HG03558 (cell line): Measurements from ENCODE around the gene TTC33.

Source experiments
- ATAC-seq: cut with Tn5 transposase; IDR thresholded peaks from one replicate; pipeline ENCODE4 v1.9.1; 2021; ENCODE audit warnings: moderate number of reproducible peaks; ENCODE audit not compliant: unreplicated experiment; ENCODE audit errors: extremely low read depth

The TTC33 gene

DNA sequence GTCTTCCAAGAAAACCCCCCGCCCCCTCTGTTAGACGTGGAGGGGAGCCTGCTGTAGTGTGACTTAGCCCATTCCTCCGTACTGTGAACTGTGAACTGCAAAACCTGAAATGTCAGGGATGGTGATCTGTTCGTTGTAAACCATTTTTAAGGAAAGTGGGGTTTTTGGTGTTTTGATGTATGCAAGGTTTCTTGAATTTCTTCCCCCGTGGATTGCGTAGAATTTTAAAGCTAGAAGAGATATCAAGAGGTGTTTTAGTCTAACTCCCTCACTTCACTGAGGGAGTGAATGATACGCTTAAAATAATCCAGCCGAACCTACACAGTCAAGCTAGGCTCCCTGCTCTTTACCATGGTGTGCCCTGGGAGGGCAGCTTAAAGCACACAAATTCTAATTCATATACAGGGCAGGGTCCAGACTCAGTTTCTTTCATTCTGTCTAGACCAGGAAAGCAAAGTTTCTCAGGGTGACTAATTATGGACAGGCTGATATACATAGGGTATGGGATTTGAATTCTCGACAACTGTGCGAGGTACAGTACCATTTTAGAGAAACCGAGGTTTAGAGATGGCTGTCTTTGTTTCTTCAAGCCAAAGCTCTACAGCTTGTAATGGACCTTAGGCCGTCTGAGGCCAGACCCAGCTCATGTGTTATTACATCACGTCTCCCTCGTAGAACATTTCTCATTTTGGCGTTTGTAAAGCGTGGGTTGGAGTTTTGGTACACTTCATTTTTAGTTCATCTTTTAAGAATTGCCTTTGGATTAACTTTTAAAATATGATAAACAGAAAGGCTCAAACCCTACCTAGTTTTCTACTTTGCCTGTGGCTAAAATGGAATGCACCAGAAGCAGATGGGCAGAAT, 73.4 kb downstream of the TTC33 start:
- no peak for ATAC-seq

DNA sequence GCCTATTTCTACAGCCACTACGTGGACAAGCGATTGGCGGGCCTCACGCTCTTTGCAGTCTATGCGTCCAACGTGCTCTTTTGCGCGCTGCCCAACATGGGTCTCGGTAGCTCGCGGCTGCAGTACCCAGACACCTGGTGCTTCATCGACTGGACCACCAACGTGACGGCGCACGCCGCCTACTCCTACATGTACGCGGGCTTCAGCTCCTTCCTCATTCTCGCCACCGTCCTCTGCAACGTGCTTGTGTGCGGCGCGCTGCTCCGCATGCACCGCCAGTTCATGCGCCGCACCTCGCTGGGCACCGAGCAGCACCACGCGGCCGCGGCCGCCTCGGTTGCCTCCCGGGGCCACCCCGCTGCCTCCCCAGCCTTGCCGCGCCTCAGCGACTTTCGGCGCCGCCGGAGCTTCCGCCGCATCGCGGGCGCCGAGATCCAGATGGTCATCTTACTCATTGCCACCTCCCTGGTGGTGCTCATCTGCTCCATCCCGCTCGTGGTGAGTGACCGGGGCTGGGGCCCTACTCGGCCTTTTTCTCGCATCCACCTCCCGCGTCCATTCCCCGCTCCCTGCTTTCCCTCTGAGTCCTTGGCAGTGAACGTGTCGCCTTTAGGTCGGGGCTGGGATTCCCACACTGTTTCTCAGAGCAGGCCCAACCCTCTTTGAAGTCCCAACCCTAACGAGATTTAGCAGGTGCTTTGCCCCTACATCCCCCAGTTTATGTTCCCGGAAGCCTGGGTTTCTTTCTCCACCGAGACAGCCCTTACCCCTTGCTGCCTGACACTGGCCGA, 74.2 kb downstream of the TTC33 start:
- no peak for ATAC-seq

DNA sequence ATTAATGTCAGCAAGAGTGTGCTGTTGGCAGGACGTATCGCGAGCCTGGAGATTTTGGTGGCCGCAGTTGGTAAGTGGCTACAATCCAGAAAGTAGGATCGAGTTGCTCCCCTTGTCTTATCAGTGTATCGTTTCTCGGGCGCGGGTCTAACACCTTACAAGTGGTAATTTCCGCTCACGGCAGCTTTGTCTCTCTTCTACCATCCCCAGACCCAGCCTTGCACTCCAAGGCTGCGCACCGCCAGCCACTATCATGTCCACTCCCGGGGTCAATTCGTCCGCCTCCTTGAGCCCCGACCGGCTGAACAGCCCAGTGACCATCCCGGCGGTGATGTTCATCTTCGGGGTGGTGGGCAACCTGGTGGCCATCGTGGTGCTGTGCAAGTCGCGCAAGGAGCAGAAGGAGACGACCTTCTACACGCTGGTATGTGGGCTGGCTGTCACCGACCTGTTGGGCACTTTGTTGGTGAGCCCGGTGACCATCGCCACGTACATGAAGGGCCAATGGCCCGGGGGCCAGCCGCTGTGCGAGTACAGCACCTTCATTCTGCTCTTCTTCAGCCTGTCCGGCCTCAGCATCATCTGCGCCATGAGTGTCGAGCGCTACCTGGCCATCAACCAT, 74.9 kb downstream of the TTC33 start:
- no peak for ATAC-seq

DNA sequence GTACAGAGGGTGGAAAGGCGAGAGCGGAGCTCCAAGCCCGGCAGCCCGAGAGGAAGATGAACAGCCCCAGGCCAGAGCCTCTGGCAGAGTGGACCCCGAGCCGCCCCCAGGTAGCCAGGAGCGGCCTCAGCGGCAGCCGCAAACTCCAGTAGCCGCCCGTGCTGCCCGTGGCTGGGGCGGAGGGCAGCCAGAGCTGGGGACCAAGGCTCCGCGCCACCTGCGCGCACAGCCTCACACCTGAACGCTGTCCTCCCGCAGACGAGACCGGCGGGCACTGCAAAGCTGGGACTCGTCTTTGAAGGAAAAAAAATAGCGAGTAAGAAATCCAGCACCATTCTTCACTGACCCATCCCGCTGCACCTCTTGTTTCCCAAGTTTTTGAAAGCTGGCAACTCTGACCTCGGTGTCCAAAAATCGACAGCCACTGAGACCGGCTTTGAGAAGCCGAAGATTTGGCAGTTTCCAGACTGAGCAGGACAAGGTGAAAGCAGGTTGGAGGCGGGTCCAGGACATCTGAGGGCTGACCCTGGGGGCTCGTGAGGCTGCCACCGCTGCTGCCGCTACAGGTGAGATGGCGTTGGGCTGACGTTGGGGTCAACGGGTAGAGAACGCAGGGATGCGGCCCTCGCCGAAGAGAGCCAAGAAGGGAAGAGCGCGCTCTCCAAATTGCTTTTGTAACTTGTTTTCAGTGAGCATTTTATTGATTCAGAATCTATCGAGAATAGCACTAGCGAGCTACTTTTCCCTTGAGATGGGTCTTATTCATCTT, 75.7 kb downstream of the TTC33 start, which contains the start of gene PTGER4:
Gene PTGER4, plus strand, starts transcription at position 3 of the 769 bp plus-strand sequence. CDS start 1,079 bp downstream, outside the sequence.
- no peak for ATAC-seq

DNA sequence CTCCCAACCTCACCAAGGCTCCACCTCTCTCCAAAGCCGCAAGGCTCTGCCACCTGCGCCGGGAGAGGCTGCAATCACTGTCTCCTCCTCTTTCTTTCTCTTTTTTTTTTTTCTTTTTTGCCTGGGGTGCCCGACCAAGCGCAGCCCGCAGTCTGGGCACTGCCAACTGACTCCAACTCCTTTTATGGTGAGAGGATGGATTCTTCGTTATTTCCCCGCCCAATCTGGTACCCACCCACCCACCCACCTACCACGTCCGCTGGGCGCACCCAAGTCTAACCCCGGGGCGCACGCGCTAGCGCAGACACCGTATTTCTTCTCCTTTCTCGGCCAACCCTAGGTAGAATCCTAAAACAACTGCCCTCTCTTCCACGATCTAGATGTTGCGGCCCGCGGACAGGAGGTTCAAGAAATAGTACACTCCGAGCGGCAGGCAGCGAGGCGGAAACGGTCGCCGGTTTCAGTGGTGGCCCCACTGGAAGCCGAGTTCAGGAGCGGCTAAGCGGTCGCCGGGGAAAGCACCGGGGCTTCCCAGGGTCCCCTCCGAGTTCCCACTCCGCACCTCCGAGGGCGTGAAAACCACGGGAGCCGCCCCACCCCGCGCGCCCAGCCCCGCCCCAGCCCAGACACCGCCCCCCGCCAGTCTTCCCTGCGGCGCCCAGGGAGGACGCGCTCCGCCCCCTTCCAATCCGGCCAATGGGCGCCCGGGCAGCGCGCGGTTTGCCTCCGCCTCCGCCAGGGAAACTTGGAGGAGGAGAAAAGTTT, 76.4 kb downstream of the TTC33 start:
- ATAC-seq = peak; percentile 37

DNA sequence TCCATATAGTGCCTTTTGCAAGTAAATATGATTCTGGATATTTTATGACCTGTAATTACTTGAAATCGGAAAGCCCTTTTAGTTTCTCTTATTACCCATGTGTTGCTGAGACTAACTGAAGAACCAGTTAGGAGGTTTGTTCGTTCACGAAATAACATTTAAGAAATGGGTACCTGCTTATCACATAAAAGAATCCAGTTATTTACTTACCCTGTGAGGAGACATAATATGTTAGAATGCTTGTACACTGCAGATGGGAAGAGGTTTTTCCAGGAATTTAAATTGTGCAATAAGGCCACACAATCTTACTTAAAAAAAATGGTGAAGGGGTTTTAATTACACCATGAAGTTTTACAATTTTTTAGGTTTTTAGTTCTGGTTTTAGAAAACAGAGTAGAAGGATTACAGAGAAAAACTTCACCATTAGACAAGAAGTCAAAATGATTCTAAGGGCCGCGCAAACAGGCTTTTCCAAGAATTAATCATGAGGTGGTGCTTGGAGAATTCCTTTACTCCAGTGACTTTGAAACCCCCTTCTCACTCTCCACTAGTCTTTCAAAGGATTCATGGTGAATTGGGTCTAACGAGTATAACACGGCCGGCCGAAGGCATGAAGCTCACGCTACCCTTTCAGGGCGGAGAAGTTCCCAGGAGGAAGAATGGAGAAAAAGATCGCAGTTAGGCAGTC, 77.2 kb downstream of the TTC33 start:
- ATAC-seq = no peak

DNA sequence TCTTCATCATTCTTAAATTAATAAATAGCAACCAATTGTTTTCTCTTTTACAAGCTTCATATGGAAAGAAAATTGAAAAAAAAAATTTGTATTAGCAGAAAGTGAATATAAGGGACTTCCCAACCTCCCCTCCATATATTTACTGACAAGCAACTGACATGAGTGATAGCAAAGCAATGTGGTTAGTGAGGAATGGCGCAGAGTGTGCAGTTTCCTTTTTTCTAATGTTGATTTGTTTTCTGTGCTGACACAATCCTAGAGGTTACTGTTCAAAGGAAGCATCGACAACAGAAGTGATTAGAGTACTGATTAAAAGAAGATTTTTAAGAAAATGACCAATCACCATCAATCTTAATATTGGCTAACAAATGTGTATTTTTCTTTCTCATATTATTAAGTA, 77.7 kb downstream of the TTC33 start:
- ATAC-seq = no peak

DNA sequence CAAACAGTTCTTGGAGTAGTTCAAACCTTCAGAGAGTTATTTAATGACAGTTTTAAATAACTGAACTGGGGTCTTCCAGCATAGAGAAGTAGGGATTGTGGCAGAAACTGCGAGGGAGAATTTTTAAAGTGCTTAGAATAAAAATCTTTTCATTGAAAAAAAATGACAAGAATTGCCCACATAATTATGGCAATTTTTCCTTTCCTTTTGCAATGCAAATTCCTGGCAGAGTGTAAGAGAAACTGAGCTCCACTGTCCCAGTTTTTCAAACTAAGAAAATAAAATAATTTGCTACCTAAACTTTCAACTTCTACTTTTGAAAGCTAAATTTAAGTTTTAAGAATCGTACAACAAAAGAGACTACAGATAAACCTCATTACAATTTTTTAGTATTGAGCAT, 78.3 kb downstream of the TTC33 start:
- no peak for ATAC-seq

DNA sequence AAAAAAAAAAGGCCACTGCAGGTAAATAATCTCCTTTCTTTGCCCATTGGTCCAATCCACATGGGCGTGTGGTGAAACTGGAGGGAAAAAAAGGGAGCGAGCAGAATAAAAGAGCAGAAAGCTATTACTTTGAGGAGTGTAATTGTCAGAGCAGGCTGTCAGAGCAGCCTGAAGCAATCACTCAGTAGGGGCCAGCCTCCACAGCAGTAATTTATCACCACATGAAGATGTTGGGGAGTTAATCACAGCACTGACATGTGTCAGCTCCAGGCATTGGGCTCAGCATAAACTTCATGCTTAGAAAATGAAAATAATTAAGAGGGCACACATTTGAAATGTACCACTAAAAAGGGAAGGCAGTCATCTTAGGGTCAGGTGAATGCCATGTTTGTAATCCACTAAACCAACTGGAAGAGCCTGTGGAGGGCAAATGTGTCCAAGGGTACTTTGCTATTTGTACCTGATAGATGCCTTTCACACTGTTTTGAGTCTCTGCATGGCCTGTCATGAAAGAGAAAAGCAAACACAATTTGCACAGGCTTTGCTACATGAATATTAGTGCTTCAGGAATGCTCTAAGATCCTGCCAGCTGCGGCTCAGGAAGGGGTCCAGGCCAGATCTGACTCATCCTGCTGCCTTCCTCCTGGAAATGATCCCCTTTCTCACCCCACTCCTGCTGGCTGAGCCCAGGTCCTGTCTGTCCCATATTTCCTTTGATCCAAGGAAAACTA, 79.0 kb downstream of the TTC33 start:
- ATAC-seq = no peak

DNA sequence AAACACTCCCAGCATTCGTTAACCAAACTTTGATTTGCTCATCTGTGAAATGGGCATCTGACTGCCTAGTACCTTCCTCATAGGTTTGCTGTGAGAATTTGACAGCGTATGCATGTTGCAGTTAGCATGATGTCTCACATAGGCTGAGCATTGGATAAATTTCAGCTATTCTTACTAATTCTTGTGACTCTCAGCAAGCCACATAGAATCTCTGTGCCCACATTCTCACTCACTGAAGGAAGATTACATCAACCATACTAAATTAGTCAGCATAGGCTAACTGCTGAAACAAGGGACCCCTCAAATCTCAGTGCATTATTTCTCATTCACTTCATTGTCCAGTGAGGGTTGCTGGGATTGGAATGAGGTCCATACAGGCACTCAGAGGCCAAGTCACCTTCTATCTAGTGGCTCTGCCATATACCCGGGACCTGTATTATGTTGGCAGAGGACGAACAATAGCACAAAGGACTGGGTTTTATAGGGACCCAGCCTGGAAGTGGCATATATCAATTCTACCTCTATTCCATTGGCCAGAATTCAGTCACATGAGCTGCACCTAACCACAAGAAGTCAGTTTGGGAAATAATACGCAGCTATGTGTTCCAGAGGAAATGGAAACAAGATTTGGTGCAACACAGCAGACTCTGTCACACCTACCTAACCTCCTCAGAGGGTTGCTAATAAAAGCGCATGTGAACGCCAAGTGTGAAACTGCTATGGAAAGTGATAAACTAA, 80.2 kb downstream of the TTC33 start:
- no peak for ATAC-seq

DNA sequence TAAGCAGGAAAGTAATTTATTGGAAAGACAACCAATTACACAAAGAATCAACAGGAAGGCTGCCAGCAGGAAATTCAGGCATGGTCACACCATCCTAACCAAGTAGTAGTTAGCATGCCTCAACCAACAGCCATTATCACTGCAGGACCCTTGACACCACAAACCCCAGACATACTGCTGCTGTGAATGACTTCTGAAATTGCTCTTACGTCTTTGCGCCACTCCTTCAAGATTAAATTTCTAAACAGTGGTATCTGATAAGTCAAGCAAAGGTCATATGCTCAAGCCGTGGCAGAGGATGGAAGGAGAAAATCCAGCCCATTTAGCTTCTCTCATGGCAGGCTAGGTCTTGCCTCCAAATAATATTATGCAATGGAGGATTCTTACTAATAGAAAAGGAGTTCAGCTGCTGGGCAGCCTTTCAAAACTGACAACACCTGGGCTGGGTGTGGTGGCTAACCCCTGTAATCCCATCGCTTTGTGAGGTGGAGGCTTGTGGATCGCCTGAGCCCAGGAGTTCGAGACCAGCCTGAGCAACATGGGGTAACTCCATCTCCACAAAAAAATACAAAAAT, 81.0 kb downstream of the TTC33 start:
- no peak for ATAC-seq

DNA sequence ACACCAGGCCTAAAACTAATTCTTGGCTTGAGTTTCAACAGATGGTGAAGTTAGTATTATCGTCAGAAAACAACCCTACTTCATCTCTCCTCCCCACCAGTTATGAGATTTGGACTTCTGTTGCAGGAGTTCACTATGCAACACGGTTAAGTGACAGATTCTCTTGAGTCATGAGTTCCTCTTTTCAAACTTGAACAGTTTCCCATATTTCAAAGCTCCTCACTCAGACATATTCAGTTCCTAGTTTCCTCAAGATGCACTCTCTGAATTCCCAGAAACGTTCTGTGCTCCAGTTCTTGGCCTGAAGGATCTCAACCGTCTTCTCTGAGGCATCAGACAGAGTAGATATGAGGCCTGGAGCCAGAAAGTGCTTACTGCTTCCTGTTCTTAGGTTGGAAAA, 83.3 kb downstream of the TTC33 start:
- no peak for ATAC-seq

DNA sequence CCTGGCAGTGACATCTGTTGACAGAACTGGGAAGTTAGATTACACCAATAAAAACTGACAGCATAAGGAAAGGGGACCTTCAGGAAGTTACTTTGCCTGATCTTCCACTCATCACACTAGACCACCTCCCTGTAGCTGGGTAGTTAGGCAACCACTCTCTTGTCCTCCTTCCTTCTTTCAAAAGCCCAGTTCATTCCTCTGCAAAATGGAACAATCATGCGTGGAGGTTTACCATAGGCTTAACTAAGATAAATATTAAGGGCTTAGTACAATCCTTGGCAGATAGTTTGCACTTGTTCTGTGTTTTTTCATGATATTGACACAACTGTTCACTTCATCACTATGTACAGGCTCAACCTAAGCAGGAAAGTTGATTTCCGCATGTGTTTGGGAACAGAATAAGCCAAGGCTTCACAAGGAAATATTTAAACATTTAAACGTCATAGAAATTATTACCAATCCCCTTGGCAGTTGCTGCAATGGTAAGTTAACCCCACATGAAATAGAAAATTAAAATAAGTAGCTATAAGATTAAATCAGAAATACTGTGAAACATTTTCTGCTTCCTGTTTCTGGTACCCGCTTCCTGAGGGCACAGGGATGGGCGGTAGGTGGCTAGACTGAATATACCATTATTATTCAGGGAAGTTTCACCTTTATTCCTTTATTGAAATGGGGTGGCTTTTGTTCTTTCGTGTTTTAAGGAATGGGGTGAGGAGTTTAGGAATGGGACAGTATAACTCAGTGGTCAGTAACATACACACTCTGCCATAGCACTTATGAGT, 86.0 kb downstream of the TTC33 start:
- ATAC-seq = no peak

DNA sequence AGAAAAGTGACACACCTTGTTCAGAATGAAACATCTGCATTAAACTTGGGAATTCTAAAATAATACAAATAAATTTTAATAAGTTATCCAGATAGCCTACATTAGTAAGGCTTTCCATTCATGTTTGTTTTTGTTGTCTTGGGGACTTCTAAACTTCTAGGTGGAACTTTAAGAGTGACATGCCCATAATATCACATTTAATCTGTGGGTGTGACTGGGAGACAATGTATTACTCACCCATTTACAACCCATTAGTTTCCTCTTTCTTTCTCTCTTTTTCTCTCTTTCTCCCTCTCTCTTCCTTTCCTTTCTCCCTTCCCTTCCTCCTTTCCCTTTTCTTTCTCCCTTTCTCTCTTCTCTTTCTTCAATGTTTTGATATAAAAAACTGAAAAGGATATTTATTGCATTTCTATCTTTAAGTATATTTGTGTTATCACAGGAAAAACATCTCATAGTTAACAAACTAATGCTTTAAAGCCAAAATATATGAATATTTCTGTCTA, 88.5 kb downstream of the TTC33 start:
- no peak for ATAC-seq

DNA sequence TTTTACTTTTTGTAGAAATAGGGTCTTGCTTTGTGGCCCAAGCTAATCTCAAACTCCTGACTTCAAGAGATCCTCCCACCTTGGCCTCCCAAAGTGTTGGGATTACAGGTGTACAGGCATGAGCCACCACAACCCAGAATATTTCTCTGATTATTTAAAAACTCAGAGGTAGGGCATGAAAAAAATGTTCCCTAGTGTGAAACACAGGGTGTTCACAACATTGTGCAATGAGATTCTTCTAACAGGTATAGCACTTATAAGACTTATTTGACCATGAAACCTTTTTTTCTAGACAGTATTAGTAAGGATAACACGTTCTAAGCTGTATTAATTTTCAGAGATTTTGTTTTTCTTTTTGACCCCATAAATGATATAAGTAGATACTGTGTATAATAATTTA, 89.1 kb downstream of the TTC33 start:
- no peak for ATAC-seq

DNA sequence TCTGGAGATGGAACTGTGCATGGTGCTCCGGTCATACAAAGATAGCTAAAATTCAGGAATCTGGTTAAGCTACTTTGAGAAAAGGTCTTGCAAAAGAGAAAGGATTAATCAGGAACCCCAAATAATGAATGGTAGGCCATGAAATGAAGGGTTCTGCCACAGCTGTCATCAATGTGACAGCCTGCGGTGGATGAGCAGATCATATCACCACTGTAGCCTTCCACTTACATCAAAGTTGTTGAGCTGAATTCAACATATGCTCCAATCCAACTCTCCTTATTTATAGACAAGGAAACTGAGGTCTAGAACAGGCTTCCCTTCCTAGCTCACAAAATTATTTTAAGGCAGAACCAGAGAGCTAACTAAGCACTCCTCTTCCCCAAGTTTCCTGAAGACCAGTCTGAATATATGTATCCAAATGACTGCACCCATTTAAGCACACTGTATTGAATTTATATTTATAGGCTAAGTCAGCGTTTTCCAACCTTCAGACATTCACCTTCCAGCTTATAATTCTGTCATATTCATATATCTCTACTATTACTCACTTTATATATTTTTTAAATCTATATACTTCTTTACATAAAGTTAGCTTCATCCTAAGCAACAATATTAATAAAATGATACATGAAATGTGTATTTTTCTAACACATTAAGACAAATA, 90.0 kb downstream of the TTC33 start:
- ATAC-seq = no peak
